GM12891 (cell line): ENCODE results near the gene RTP5.

ENCODE experiments used
- DNase-seq: peaks from one replicate; pipeline ENCODE4 v3.0.0; 2011; ENCODE audit warnings: low spot score; ENCODE audit not compliant: insufficient read length
- FAIRE-seq: peaks from 2 replicates; lab custom pipeline; 2011; peaks lifted over from hg19 to GRCh38; lab: Jason Lieb, UNC
- PAX5 ChIP-seq: IDR thresholded peaks from 2 replicates; pipeline ENCODE4 v1.6.1; 2011; ENCODE audit warnings: low read length, moderate library complexity, mild to moderate bottlenecking; ENCODE audit not compliant: insufficient read depth, severe bottlenecking
- POLR2A ChIP-seq: IDR thresholded peaks from 2 replicates; pipeline ENCODE4 v1.6.1; 2011; ENCODE audit warnings: low read depth, low read length, control low read depth
- POLR2AphosphoS5 ChIP-seq: IDR thresholded peaks from 2 replicates; pipeline ENCODE4 v1.6.1; 2011; ENCODE audit warnings: low read depth, low read length, control low read depth
- POU2F2 ChIP-seq: IDR thresholded peaks from 2 replicates; pipeline ENCODE4 v1.6.1; 2011; ENCODE audit warnings: low read depth, mild to moderate bottlenecking, control low read depth, low read length, moderate library complexity
- SPI1 ChIP-seq: IDR thresholded peaks from 2 replicates; pipeline ENCODE4 v1.6.1; 2011; ENCODE audit warnings: low read depth, low read length, control low read depth
- TAF1 ChIP-seq: IDR thresholded peaks from 2 replicates; pipeline ENCODE4 v1.6.1; 2011; ENCODE audit warnings: low read depth, low read length, control low read depth

Gene RTP5

DNA sequence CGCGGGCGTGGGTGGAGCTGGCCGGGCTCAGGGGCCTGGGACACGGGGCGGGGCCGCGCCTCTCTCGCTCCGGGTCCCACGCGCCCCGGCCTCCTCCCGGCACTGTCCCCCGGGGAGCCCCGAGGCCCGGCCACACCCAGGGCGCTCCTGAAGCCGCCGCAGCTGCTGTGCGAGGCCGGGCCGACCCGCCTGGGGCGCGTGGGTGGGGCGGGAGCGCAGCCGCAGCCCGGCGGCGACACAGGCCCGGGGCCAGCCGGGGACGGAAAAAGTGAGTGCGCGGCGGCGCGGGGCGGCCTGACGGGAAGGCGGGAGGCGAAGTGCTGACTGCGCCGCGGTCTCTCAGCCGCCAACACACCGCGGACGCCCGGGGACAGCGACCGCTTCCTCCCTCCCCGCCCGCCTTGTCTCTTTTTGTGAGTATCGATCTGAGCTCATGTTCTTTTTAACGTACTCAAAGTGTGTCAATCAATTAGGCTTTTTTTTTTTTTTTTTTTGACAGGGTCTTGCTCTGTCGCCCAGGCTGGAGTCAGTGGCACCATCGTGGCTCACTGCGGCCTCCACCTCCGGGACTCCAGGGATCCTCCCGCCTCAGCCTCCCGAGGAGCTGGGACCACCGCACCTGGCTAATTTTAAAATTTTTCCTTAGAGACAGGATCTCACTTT, 25.3 kb upstream of the RTP5 start:
- TF ChIP-seq TAF1 (no peak), SPI1 (peak; percentile 55), POLR2A (0 out of 2 replicates have a peak, but pooled peaks have one; percentile 18), POLR2AphosphoS5 (peak; percentile 22; the same call in 1 of the 2 replicates), POU2F2 (0 out of 2 replicates have a peak, but pooled peaks have one; percentile 14), PAX5 (no peak)
- peak; percentile 78 for DNase-seq
- peak; percentile 93 for FAIRE-seq

DNA sequence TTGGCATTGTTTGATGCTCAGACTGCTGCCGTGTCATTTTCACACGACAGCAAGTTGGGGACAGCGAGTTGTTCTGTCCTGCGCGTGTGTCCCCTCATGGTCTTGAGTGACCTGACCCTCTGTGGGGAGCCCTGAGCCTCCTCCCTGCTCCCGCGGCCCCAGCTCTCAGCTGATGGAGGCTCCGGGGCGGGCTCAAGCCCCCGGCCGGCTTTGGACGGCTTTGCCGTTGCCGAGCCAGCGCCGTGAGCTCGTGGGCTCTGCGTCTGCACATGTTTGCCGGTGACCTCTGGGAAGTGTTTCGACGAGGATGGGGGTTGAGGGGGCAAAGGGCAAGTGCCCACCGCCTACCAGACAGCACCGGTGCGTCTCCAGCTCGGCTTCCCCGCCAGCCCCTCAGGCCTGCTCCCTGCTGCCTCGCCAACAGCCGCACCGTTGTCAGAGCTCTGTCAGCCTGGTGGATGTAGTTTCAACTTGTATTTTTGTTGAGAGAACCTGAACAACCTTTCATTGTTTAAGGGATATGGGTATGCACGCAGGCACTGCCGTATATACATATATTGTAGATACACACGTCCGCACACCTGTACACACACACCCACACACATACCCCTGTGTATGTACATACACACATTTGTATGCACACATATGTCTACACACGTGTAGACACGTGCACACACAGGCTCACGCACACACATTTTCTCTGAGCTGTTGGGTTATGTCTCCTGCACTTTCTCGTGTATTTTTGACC, 24.5 kb upstream of the RTP5 start:
- FAIRE-seq (peak; percentile 89), DNase-seq (no peak)
- TF ChIP-seq POLR2A (no peak), SPI1 (no peak), POU2F2 (no peak), TAF1 (no peak), POLR2AphosphoS5 (no peak), PAX5 (no peak)

DNA sequence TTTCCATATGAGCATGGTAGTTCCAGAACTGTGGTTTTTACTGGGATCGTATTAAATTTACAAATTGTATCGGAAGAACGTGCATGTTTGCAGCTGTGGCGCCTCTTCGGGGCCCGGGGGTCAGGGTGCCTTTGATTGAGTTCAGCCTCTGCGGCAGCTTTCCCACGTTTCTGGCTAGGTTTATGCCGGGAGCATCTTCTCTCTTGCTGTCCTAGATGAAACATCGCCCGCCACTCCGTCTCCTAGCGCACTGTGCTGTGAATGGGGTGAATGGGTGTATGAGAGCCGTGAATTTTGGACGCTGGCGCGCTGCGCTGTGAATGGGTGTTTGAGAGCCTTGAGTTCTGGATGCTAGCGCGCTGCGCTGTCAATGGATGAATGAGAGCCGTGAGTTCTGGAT, 23.1 kb upstream of the RTP5 start:
- no peak for DNase-seq
- no peak for FAIRE-seq
- TF ChIP-seq TAF1 (no peak), PAX5 (no peak), SPI1 (no peak), POLR2AphosphoS5 (no peak), POU2F2 (no peak), POLR2A (no peak)

DNA sequence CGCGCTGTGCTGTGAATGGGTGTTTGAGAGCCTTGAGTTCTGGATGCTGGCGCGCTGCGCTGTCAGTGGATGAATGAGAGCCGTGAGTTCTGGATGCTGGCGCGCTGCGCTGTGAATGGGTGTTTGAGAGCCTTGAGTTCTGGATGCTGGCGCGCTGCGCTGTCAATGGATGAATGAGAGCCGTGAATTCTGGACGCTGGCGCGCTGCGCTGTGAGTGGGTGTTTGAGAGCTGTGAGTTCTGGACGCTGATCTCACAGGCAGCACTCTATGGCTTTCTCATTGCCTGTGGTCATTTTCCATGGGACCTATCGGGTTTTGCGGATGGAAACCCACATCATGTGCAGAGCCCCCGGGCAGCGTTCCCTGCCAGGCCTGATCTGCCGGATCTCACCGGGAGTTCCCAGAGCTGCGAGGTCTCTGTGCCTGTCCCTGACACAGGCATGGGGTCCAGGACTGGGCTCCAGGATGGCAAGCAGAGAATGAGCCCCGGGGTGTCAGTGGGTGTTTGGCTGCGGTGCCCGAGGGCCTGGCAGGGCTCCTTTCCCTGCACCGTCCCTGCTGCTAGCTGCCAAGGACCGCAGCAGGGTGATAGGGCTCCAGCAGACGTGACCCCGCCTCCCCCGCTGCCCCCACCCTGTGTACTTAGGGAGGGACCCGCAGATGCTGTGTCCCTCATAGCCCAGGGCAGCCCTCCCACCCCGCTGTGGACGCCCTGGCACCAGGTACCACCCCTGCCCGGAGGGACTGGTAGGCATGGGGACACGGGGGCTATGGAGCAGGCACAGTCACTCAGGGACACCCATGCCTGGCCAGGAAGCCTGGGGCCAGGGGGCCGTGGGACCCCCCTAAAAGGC, 20.5 kb upstream of the RTP5 start:
- TF ChIP-seq SPI1, result no peak
- TF ChIP-seq POLR2AphosphoS5, result no peak
- TF ChIP-seq PAX5, result no peak
- TF ChIP-seq POLR2A, result no peak
- no peak for TF ChIP-seq POU2F2
- FAIRE-seq, result no peak
- DNase-seq, result no peak

DNA sequence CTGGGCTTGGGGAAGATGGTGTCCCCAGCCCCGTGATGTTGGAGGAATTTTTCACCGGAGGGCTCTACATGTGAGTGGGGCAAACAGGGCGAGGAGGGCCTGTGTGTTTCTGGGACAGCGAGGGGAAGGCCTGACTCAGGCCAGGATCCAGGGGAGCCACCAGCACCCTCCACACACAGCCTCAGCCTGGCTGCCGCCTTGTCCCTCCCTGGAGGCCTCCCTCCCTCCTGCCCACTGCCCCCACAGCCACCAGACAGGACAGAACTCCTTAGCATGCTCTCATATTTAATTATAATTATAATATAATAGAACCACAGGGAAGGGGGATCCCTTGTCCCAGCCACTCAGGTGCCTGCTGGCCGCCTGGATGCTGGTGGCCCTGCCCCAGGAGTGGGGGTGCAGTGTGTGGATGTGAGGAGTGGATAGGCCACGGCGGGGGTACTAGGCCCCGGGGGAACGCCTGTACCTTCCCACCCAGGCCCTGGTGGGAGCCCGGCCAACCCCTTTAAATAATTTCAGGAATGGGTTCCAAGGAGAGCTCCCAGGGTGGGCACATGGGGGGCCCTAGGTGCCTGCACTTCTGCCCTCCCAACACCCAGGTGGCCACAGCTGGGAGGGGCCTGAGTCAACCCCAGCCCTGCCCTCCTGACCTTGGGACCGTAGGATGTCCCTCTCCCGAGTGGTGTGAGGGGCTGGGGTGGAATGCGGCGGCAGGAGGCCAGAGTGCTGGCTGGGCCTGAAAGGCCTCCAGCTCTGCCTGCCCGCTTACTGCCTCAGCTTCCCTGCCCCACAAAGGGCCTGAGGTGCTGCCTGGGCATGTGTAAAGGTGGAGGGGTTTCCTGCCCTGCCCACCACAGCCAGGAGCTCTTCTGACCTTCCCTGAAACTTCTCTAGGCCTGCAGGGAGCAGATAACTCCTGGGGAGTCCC, 19.6 kb upstream of the RTP5 start:
- FAIRE-seq (no peak), DNase-seq (peak; percentile 29)
- TF ChIP-seq POLR2AphosphoS5 (no peak), TAF1 (no peak), POU2F2 (no peak), SPI1 (no peak), PAX5 (no peak), POLR2A (no peak)

DNA sequence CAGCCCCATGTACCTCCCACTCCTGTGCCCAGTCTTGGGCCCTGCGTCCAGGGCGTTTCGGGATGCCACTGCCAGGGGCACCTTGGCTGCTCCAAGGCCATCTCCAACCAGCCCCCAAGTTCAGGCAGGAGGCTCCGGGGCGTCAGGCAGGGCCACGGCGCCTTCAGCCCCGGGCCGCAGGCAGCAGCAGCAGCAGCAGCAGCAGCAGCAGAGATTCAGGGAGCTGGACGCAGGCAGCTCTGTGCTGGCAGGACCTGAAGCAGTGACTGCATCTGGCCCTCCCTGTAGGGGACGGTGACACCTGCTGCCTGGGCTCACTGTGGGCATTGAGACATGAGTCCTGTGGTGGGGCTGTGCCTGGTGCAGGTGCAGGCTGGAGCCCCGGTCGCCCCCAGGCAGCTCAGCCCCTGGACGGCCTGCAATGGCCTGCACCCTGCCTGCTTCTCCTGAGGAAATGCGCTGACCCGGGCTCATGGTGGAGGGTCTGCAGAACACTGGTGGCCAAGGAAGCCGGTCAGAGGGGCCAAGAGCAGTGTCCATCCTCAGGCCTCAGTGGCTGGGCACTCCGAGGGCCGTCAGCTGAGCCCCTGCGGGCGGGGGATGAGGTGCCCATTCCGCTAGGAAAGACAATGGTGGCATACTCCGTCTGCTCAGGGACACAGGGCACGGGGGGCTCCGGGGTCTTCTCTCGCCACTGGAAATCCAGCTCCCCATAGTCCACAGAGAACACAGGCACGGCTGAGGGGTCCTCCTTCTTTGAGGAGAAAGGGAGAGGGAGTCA, 18.8 kb upstream of the RTP5 start:
- FAIRE-seq, result no peak
- peak; percentile 16 for DNase-seq
- TF ChIP-seq POU2F2, result no peak
- no peak for TF ChIP-seq POLR2AphosphoS5
- TF ChIP-seq SPI1, result no peak
- TF ChIP-seq POLR2A, result no peak; the same call in 1 of the 2 replicates
- TF ChIP-seq PAX5, result no peak
- TF ChIP-seq TAF1, result no peak

DNA sequence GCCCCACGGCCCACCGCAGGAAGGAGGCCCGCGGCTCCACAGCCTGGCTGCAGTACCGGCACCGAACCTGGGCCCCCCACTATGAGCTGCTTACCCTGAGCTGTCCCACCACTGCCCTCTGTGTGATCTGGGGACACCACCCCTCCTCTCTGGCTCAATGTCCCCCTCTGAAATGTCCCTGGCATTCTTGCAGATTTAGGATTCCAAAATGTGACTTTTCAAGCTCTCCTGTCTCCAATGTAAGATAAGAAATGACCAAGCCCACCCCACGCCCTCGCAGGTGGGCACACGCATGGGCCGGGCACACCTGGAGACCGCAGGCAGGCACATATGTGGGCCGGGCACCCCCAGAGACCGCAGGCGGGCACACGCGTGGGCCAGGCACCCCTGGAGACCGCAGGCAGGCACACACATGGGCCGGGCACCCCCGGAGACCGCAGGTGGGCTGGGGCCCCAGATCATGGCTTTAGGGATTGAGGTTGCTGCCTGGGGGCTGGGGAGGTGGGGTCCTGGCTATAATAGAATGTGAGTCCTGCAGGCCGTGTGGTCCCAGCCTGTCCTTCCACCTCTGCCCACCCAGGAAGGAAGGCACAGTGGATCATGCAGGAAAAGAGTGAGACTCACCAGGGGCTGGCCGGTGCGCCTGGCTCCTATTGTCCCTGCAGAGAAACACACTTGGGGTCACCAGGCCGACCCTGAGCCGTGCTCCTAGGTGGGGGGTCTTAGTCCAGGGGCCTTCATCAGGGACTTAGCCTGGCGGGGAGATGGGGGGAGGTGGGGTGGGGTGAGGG, 18.0 kb upstream of the RTP5 start:
- peak; percentile 16 for DNase-seq
- no peak for TF ChIP-seq TAF1
- TF ChIP-seq POLR2A, result no peak
- TF ChIP-seq POU2F2, result no peak
- TF ChIP-seq POLR2AphosphoS5, result no peak
- TF ChIP-seq SPI1, result no peak
- no peak for TF ChIP-seq PAX5
- no peak for FAIRE-seq
